GM12874 (cell line): ENCODE results near the gene GSTT2B.
A peak's percentile ranks its signal among the peaks of the same experiment; 100 is the strongest.

Source experiments
- TF ChIP-seq, protein P1 (sequence below): IDR thresholded peaks from 2 replicates; pipeline ENCODE4 v1.5.1; 2011; ENCODE audit warnings: low read depth, mild to moderate bottlenecking, control low read depth, low read length, moderate library complexity; ENCODE audit not compliant: insufficient read depth

Gene GSTT2B

DNA sequence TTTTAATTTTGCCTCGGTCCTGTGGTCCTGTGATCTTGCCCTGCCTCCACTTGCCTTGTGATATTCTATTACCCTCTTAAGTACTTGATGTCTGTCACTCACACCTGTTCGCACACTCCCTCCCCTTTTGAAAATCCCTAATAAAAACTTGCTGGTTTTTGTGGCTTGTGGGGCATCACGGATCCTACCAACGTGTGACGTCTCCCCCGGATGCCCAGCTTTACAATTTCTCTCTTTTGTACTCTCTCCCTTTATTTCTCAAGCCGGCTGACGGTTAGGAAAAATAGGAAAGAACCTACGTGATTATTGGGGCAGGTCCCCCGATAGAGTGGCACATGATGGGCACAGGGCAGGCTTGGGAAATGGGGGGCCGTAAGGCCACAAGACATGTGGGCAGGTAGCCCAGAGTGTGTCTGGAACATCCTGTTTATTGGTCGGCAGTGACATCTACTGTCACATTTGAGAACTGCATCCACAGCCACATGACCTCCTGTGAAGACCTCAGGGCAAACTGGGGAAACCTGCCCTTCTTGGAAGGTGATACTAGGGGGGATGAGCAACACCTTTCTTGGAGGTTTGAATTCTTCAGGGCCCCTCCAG lies 4.6 kb downstream of the GSTT2B start:
- TF ChIP-seq, protein P1, sequence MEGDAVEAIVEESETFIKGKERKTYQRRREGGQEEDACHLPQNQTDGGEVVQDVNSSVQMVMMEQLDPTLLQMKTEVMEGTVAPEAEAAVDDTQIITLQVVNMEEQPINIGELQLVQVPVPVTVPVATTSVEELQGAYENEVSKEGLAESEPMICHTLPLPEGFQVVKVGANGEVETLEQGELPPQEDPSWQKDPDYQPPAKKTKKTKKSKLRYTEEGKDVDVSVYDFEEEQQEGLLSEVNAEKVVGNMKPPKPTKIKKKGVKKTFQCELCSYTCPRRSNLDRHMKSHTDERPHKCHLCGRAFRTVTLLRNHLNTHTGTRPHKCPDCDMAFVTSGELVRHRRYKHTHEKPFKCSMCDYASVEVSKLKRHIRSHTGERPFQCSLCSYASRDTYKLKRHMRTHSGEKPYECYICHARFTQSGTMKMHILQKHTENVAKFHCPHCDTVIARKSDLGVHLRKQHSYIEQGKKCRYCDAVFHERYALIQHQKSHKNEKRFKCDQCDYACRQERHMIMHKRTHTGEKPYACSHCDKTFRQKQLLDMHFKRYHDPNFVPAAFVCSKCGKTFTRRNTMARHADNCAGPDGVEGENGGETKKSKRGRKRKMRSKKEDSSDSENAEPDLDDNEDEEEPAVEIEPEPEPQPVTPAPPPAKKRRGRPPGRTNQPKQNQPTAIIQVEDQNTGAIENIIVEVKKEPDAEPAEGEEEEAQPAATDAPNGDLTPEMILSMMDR: peak; percentile 78

DNA sequence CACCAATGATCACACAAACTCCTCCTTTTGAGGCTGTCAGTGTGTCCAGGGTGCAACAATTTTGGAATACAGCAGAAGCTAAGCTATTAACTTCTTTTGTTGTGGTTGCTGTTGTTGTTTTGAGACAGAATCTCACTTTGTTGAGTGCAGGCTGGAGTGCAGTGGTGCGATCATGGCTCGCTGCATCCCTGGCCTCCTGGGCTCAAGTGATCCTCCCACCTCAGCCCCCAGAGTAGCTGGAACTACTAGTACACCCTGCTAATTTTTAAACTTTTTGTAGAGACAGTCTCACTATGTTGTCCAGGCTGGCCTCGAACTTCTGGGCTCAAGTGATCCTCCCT lies 22.0 kb downstream of the GSTT2B start:
- TF ChIP-seq, protein P1: no peak

DNA sequence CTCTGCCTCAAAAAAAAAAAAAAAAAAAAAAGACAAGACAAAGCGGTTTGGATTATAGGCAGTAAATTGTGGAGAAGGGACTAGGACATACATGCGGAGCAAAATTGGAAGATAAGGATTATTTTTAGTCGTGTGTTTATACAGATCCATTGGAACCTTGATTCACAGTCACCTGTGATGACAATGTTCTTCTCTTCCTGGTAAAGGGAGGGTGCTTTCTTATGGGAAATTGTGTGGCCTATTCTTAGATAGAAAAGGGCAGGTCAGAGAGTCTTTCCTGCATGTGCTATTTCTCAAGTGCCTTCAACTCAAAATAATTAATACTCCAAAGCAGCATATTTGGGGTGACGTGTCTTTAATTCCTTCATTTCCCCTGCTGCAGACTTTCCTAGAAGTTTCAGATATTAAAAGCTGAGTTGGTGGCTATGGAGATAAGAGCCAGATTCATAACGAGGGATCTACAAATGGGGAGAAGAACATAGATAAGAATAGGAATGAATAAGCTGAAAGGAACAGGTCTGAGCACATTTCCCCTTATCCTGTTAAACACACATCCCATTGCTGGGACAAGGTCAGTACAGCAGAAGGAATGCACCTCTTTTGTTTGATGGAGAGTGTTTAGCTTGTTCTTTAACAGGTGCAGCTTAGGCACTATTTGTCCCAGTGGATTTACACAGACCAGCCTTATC lies 22.5 kb downstream of the GSTT2B start:
- TF ChIP-seq, protein P1: no peak

DNA sequence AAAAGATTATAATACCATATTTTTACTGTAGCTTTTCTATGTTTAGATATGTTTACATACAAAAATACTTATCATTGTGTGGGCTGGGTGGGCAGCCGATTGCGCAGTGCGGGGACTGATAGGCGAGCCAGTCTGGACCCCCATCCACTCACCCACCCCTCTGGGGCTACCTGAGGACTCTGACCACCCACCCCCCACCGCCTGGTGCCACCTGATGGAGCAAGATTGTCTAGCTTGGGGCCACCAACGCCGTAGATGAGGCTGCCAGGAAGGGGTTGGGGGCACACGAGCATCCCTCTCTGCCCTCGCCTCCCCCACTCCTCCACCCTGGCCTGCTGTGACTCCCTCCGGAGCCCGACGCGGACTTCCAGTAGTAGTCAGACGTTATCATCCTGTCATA lies 34.4 kb downstream of the GSTT2B start:
- TF ChIP-seq, protein P1: no peak

DNA sequence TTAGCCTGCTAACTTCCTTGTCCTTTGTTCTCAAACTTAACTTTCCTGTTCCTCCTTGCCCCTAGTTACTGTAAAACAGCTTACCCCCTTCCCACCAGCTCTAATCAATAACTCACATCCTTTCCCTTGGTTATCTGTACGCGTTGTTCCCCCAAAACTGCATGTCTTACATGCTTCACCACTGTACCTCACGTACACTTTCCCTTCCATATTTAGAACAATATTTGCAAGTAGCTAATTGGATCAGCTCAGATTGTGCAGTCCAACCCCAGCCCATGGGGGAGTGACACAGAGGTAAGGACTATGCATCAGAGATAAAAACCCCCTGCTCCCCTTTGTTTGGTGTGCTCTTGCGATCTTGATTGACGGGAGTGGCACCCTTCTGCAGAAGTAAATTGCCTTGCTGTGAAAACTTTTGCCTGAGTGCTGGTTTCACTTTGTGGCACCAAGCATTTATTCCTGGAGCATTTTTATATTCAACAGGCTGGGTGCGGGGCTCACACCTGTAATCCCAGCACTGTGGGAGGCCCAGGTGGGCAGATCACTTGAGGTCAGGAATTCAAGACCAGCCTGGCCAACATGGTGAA lies 35.9 kb downstream of the GSTT2B start:
- TF ChIP-seq, protein P1: no peak

DNA sequence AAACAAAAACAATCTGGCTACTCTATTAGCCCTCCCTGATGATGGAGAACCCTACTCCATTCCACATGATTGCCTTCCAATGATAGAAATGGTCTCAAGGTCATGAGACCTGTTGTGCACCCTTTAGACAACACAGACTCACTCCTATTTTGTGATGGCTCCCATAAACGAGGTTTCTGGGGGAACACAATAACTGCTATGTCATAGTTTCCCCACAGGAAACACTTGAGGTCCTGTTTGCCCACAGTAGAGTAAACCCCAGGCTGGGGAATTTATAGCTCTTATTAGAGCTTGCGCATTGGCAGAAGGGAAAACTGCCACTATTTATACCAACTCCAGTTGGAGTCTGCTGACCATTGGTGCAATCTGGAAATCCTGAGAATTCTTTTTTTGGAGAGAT lies 38.1 kb downstream of the GSTT2B start:
- TF ChIP-seq, protein P1: no peak

DNA sequence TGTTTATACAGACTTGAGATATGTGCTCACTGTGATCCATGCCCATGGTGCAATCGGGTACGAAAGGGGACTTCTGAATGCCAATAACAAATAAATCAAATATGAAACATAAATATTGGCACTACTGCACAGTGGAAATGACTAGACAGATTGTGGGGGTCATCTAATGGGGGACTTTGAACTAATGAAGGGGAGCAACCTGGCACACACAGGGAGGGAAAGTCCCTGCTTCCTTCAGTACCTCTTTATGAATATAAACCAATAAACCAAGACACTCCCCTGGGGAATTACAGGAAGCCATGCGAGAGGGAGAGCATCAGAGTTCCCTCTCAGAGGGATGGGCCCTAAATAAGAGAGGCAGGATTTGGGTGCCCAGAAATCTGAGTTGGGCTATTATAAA lies 45.7 kb downstream of the GSTT2B start:
- TF ChIP-seq, protein P1: no peak
